SU-DHL-6 (cell line): Measurements from ENCODE around the gene ATG9B.

ENCODE experiments used
- H2AFZ ChIP-seq: fragments of 200-600 bp; sonication (generic); 2 replicates; pipeline ENCODE4 v1.6.1; 2014; ENCODE audit warnings: low read depth, mild to moderate bottlenecking, moderate library complexity, mixed read lengths, antibody characterized with exemption, low read length; ENCODE audit not compliant: severe bottlenecking
- H3F3A ChIP-seq: fragments of 200-600 bp; shearing (Covaris generic); 2 replicates; pipeline ENCODE4 v1.6.0; 2016; ENCODE audit warnings: antibody characterized with exemption, mild to moderate bottlenecking; ENCODE audit not compliant: insufficient read depth
- H3K27ac ChIP-seq: fragments of 200-600 bp; sonication (generic); 2 replicates; pipeline ENCODE4 v1.5.1; 2016; ENCODE audit warnings: low read depth, mild to moderate bottlenecking, low read length, moderate library complexity, mixed read lengths
- H3K27me3 ChIP-seq: fragments of 200-600 bp; sonication (generic), shearing (Covaris generic); 2 replicates; pipeline ENCODE4 v1.6.0; 2014; ENCODE audit warnings: mild to moderate bottlenecking, low read length
- H3K36me3 ChIP-seq: fragments of 200-600 bp; sonication (generic); 2 replicates; pipeline ENCODE4 v1.6.1; 2014; ENCODE audit warnings: mild to moderate bottlenecking, low read length, mixed read lengths
- H3K4me2 ChIP-seq: fragments of 300-600, 200-600 bp; shearing (Covaris generic), sonication (generic); 2 replicates; pipeline ENCODE4 v1.6.0; 2014; ENCODE audit warnings: low read length, low read depth, mild to moderate bottlenecking; ENCODE audit not compliant: poor library complexity, severe bottlenecking
- H3K4me3 ChIP-seq: fragments of 200-600 bp; sonication (generic); 2 replicates; pipeline ENCODE4 v1.5.1; 2014; ENCODE audit warnings: antibody characterized with exemption, low read length, mild to moderate bottlenecking, mixed read lengths; ENCODE audit not compliant: insufficient read depth, poor library complexity, severe bottlenecking
- H3K79me2 ChIP-seq: fragments of 200-600 bp; sonication (generic); 2 replicates; pipeline ENCODE4 v1.6.1; 2014; ENCODE audit warnings: mild to moderate bottlenecking, low read length, moderate library complexity; ENCODE audit not compliant: insufficient read depth
- H3K9ac ChIP-seq: fragments of 200-600 bp; sonication (generic); 2 replicates; pipeline ENCODE4 v1.7.0; 2014; ENCODE audit warnings: mild to moderate bottlenecking, low read length
- H3K9me2 ChIP-seq: fragments of 200-600 bp; sonication (generic); replicated peaks from 2 replicates; pipeline ENCODE4 v1.6.1; 2014; ENCODE audit warnings: low read length; ENCODE audit not compliant: insufficient read depth
- H3K9me3 ChIP-seq: fragments of 200-600 bp; sonication (generic); 2 replicates; pipeline ENCODE4 v1.6.1; 2014; ENCODE audit warnings: low read length, mixed read lengths; ENCODE audit not compliant: insufficient read depth
- H4K20me1 ChIP-seq: fragments of 200-600 bp; sonication (generic); 2 replicates; pipeline ENCODE4 v1.6.1; 2014; ENCODE audit warnings: low read depth, mild to moderate bottlenecking, antibody characterized with exemption, low read length, moderate library complexity, mixed read lengths
- CTCF ChIP-seq: fragments of 200-600 bp; sonication (generic); IDR thresholded peaks from one replicate; pipeline ENCODE4 v1.5.1; 2017; ENCODE audit warnings: antibody characterized with exemption, mild to moderate bottlenecking, low read length, moderate library complexity; ENCODE audit not compliant: insufficient read depth, poor library complexity, severe bottlenecking
- EZH2phosphoT487 ChIP-seq: fragments of 200-600 bp; sonication (generic), shearing (Covaris generic); conservative IDR thresholded peaks from 2 replicates; pipeline ENCODE4 v1.6.1; 2018; ENCODE audit warnings: mild to moderate bottlenecking, antibody characterized with exemption, low read length, moderate library complexity, mixed read lengths

The ATG9B gene

DNA sequence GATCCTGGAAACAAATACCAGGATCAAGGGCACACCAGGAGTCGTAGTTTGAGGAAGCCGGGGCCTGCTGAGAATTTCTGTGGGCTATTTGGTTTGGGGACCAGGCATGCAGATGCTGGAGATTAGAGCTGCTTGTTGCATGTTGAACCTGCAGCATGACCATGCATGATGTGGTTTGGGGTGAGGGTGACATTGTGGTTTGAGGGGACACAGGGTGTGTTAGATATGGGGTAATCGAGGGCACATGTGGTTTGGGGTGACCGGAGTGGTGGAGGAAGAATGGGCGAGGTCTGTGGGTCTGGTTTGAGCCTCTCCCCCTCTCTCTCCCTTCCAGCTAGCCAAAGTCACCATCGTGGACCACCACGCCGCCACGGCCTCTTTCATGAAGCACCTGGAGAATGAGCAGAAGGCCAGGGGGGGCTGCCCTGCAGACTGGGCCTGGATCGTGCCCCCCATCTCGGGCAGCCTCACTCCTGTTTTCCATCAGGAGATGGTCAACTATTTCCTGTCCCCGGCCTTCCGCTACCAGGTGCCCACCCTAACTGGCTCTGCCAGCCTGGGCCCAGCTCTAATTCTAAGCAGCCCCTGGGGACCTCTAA is 23.3 kb downstream of the ATG9B start:
- Histone ChIP-seq H3K36me3 (no peaks in the 10 kb centered on the region), H2AFZ (no peak overlapping the region), H3K9me2 (no peaks in the 10 kb centered on the region), H3K79me2 (no peaks in the 10 kb centered on the region), H3K4me3 (no peak overlapping the region), H4K20me1 (no peaks in the 10 kb centered on the region), H3K9me3 (no peaks in the 10 kb centered on the region), H3K27ac (no peak overlapping the region), H3F3A (no peaks in the 10 kb centered on the region), H3K4me2 (no peak overlapping the region), H3K9ac (no peak overlapping the region), H3K27me3 (no peaks in the 10 kb centered on the region)
- TF ChIP-seq EZH2phosphoT487: no peak

DNA sequence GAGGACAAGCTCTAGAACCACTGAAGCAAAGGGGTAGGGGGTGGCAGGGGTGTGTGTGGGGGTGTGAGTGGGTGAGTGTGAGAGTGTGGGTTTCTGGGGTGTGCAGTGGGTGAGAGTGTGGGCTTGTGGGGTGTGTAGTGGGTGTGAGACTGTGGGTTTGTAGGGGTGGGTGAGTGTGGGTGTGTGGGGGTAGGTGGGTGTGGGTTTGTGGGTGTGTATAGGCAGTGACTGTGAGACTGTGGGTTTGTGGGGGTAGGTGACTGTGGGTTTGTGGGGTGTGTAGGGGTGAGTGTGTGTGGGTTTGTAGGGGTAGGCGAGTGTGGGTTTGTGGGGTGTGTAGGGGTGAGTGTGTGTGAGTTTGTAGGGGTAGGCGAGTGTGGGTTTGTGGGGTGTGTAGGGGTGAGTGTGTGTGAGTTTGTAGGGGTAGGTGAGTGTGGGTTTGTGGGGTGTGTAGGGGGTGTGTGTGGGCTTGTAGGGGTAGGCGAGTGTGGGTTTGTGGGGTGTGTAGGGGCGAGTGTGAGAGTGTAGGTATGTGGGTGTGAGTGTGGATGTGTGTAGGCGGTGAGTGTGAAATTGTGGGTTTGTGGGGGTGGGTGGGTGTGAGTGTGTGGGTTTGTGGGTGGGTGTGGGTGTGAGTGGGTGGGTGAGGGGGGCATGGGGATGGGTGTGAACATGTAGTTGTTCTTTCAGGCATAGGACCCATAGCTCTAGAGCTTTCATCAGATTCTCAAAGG is 24.6 kb downstream of the ATG9B start:
- Histone ChIP-seq H2AFZ (no peak overlapping the region), H3K79me2 (no peaks in the 10 kb centered on the region), H3K36me3 (no peaks in the 10 kb centered on the region), H4K20me1 (no peaks in the 10 kb centered on the region), H3K9me2 (no peaks in the 10 kb centered on the region), H3K27ac (no peak overlapping the region), H3F3A (no peaks in the 10 kb centered on the region), H3K4me2 (no peak overlapping the region), H3K9me3 (no peaks in the 10 kb centered on the region), H3K9ac (no peak overlapping the region), H3K4me3 (no peak overlapping the region), H3K27me3 (no peaks in the 10 kb centered on the region)
- no peak for TF ChIP-seq EZH2phosphoT487
- no peak for TF ChIP-seq CTCF

GRCh38 chr7:150999001-150999400 is 25.3 kb downstream of the ATG9B start:
- Histone ChIP-seq H3K9ac (no peak overlapping the region), H4K20me1 (no peaks in the 10 kb centered on the region), H3K27ac (no peak overlapping the region), H3K27me3 (no peaks in the 10 kb centered on the region), H3K36me3 (no peaks in the 10 kb centered on the region), H3K4me3 (no peak overlapping the region), H2AFZ (no peak overlapping the region), H3K79me2 (no peaks in the 10 kb centered on the region), H3K9me2 (no peaks in the 10 kb centered on the region), H3K9me3 (no peaks in the 10 kb centered on the region), H3F3A (no peaks in the 10 kb centered on the region), H3K4me2 (no peak overlapping the region)
- TF ChIP-seq EZH2phosphoT487 (no peak), CTCF (no peak)

DNA sequence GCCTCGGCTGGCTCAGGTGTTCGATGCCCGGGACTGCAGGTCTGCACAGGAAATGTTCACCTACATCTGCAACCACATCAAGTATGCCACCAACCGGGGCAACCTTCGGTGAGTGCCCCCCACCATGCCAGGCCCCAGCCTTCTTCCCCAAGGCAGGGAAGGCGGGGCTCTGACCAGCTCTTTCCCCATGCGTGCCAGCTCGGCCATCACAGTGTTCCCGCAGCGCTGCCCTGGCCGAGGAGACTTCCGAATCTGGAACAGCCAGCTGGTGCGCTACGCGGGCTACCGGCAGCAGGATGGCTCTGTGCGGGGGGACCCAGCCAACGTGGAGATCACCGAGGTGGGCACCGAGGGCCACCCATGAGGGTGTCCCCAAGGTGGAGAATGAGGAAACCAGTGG is 26.0 kb downstream of the ATG9B start:
- Histone ChIP-seq H2AFZ (no peak overlapping the region), H3K27ac (no peak overlapping the region), H3K4me3 (no peak overlapping the region), H3K9me2 (no peaks in the 10 kb centered on the region), H4K20me1 (no peaks in the 10 kb centered on the region), H3F3A (no peaks in the 10 kb centered on the region), H3K79me2 (no peaks in the 10 kb centered on the region), H3K36me3 (no peaks in the 10 kb centered on the region), H3K4me2 (no peak overlapping the region), H3K27me3 (no peaks in the 10 kb centered on the region), H3K9me3 (no peaks in the 10 kb centered on the region), H3K9ac (no peak overlapping the region)
- TF ChIP-seq CTCF (no peak), EZH2phosphoT487 (no peak)
